Measurements from ENCODE around the gene LHX6.

DNA sequence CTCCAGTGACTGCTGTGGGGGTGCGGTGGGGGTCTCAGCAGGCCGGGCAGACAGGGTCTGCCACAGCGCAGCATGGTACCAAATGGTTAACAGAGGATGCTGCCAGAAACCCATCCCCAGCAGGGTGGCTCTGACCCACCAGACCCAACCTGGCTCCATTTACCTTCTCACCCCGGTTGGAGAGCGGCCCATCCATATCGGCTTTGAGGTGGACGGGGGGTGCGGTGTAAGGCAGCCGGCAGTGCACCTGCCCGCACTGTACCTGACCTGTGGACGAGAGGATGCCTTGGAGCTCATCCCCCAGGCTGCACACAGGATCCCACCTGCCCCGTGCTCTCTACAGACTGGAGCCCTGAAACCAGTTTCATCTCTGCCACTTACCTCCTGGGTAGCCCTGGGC is 19.3 kb downstream of the LHX6 start:
- TF ChIP-seq CTCF (IDR thresholded peaks at IDR 0.05 in 2 of 3, conservative IDR thresholded peaks at IDR 0.05 in 1 of 3; ENCODE audit: borderline replicate concordance in 1 of 3, insufficient read depth in 1 of 3, low read depth in 2 of 3, low read length in 2 of 3) = no peak
- no peak for TF ChIP-seq POLR2AphosphoS5 (IDR thresholded peaks at IDR 0.05; ENCODE audit: low read depth, low read length)
- no peak for TF ChIP-seq EZH2 (IDR thresholded peaks at IDR 0.05)
- TF ChIP-seq POLR2A (IDR thresholded peaks at IDR 0.05; ENCODE audit: borderline replicate concordance, extremely low read depth, insufficient read depth, insufficient read length) = no peak
- no peak for TF ChIP-seq SIN3A (IDR thresholded peaks at IDR 0.05; ENCODE audit: low read depth)
- no peak for TF ChIP-seq JUND (IDR thresholded peaks at IDR 0.05)
- TF ChIP-seq EZH2phosphoT487 (IDR thresholded peaks at IDR 0.05; ENCODE audit: borderline replicate concordance) = no peak
